GM13976 (cell line): ENCODE results near the gene KCTD11.

ENCODE experiments used
- DNase-seq: peaks from one replicate; pipeline ENCODE4 v3.0.0; 2012; ENCODE audit warnings: low spot score
- CTCF ChIP-seq: IDR thresholded peaks from 2 replicates; pipeline ENCODE4 v1.5.1; 2012; ENCODE audit warnings: borderline replicate concordance, mild to moderate bottlenecking; ENCODE audit not compliant: insufficient read depth; ENCODE audit errors: extremely low read depth, missing control alignments, control extremely low read depth
- in situ Hi-C: fragments of 300-500 bp; cut with MboI; formaldehyde crosslinking; loops from one replicate; pipeline ENCODE4 v1.12.0; 2022; ENCODE audit warnings: low sequenced_read_pairs, mixed read lengths, inconsistent platforms; ENCODE audit not compliant: unreplicated experiment

Gene KCTD11

GRCh38 chr17:7351665-7352502 lies at the start of gene KCTD11:
Gene KCTD11 (plus strand): TSS chr17:7352162.
- DNase-seq = peak; percentile 96
- TF ChIP-seq CTCF = no peak
- in situ Hi-C loops = no loop called here

- DNase-seq = no peak
- in situ Hi-C loops = no loop called here
- no peak for TF ChIP-seq CTCF
These were observed 47.8 kb upstream of the KCTD11 start for GRCh38 chr17:7304179-7304578.

GRCh38 chr17:7306911-7307685 lies 44.9 kb upstream of the KCTD11 start, which contains the start of gene EIF5A:
Gene EIF5A (plus strand): TSS chr17:7307628. CDS start chr17:7309636, 2,008 bp downstream.
- DNase-seq = peak; percentile 97
- in situ Hi-C loops = no loop called here
- TF ChIP-seq CTCF = no peak

GRCh38 chr17:7307686-7308624 lies 44.0 kb upstream of the KCTD11 start:
- no peak for DNase-seq
- TF ChIP-seq CTCF = no peak
- in situ Hi-C loops = no loop called here

GRCh38 chr17:7308625-7309433 lies 43.1 kb upstream of the KCTD11 start:
- DNase-seq = peak; percentile 79
- TF ChIP-seq CTCF = no peak
- in situ Hi-C loops = no loop called here
